ENCODE results near the gene GMPR.

GMPR gene

GRCh38 chr6:16208989-16209388, 29.4 kb upstream of the GMPR start (continued):
- TF ChIP-seq POU6F1 (CRISPR knock-in tag; IDR thresholded peaks at IDR 0.05; ENCODE audit: borderline replicate concordance, low read depth) (no peak), CSRNP3 (CRISPR knock-in tag; IDR thresholded peaks at IDR 0.05) (no peak)

- TF ChIP-seq ZFP3 (CRISPR knock-in tag; IDR thresholded peaks at IDR 0.05) (no peak), TCF4 (CRISPR knock-in tag; IDR thresholded peaks at IDR 0.05; ENCODE audit: borderline replicate concordance) (no peak), CREB5 (CRISPR knock-in tag; IDR thresholded peaks at IDR 0.05; ENCODE audit: low read depth) (no peak), TSHZ2 (CRISPR knock-in tag; IDR thresholded peaks at IDR 0.05) (no peak), TOX (CRISPR knock-in tag; IDR thresholded peaks at IDR 0.05; ENCODE audit: borderline replicate concordance) (no peak), BACH2 (CRISPR knock-in tag; IDR thresholded peaks at IDR 0.05; ENCODE audit: borderline replicate concordance) (no peak), ISL1 (CRISPR knock-in tag; IDR thresholded peaks at IDR 0.05) (no peak), CSRNP3 (CRISPR knock-in tag; IDR thresholded peaks at IDR 0.05) (no peak), ZNF70 (CRISPR knock-in tag; IDR thresholded peaks at IDR 0.05) (no peak), SNAI2 (CRISPR knock-in tag; IDR thresholded peaks at IDR 0.05) (no peak), ZNF565 (CRISPR knock-in tag; conservative IDR thresholded peaks at IDR 0.05; ENCODE audit: low read depth) (no peak), OSR1 (CRISPR knock-in tag; IDR thresholded peaks at IDR 0.05) (no peak), RARB (CRISPR knock-in tag; IDR thresholded peaks at IDR 0.05) (no peak), PATZ1 (CRISPR knock-in tag; IDR thresholded peaks at IDR 0.05; ENCODE audit: borderline replicate concordance) (no peak), PPARA (CRISPR knock-in tag; IDR thresholded peaks at IDR 0.05; ENCODE audit: borderline replicate concordance) (no peak)
- no peak for ATAC-seq
Measured at GRCh38 chr6:16209539-16209938, 28.8 kb upstream of the GMPR start.

GRCh38 chr6:16212276-16212675, 26.1 kb upstream of the GMPR start:
- ATAC-seq: no peak
- TF ChIP-seq ESRRG (CRISPR knock-in tag; IDR thresholded peaks at IDR 0.05) (no peak), ZFP30 (CRISPR knock-in tag; IDR thresholded peaks at IDR 0.05) (no peak), OSR1 (CRISPR knock-in tag; IDR thresholded peaks at IDR 0.05) (no peak), GLIS3 (CRISPR knock-in tag; IDR thresholded peaks at IDR 0.05) (no peak), PPARA (CRISPR knock-in tag; IDR thresholded peaks at IDR 0.05; ENCODE audit: borderline replicate concordance) (no peak), RARB (CRISPR knock-in tag; IDR thresholded peaks at IDR 0.05) (no peak), ISL1 (CRISPR knock-in tag; IDR thresholded peaks at IDR 0.05) (no peak), ZNF565 (CRISPR knock-in tag; conservative IDR thresholded peaks at IDR 0.05; ENCODE audit: low read depth) (no peak)
